Measurements from ENCODE around the gene LLGL1.
A peak's percentile ranks its signal among the peaks of the same experiment; 100 is the strongest.

DNA sequence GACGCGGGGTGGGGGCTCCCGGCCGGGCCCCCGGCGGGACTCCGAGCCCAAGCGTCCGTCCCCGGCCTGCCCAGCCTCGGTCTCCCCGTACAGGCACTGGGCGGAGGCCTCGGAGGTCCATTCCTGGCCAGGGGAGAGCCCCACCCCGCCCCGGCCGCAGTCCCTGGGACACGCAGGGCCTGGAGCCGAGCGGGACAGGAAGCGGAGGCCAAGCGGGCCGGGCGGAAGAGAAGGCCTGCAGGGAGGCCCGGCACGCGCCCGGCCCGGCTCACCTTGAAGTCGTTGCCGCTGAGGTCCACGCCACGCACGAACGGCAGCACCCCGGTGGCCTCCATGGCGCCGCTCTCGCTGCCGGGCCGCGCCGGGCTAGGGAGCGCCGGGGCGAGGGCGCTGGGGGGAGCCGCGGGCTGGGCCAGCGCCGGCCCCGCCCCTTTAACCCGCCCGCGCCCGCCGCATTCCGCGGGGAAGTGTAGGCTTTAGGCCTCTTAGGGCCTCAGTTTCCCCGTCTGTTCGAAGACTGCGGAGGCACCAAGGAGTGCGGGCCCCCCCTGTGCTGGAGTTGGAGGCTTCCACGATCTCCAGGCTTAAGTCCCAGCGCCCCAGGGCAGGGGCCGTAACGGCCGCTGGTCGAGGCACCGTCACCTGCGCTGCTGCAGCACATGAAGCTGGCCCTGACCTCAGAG lies 33.1 kb downstream of the LLGL1 start, which contains the start of gene FLII:
- TF ChIP-seq CTCF (IDR thresholded peaks at IDR 0.05) (peak in 1 of 3 donors; percentile 9), EP300 (IDR thresholded peaks at IDR 0.05) (no peak)
